Right forelimb (tissue), 1 donor: ENCODE measurements around the gene GAS7.
"Not testable (repeated sequence)": the region's sequence is repeated elsewhere in the genome, so short reads cannot be mapped to it uniquely, and the experiment has no call there.

Experiments used
- DNase-seq: peaks from one replicate; pipeline ENCODE4 v3.0.0-alpha.2; 2018

GAS7 gene

DNA sequence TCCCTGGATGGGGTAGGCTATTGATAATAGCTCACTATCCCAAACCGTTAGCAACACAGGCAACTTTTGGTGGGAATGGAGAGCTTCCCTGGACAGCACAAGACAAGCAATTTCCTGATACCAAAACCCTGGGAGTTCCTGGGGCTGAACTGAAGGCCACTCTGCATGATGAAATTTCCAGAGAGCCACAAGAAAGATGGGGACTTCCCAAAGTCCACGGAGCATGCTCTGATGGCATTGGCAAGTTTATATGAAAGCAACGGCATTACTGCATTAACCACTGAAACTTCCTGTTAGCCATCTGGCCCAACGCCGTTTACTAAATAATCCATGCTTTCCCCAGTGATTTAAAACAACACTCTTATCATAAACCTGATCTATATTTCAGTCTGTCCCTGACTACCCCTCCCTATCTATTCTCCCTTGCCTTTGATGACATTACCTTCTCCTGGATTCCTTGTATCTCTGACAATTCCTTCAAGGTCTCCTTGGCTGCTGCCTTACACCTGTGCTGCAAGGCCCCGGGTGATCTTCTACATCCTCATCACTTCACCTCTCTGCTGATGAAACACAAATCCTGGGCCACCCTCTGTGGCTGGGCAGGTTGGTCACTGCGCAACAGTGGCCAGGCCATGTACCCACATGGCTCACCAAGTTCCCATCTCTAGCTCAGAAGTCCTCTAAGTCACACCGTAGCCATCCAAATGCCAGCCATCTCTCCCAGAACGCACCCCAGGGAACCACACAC, 184.9 kb downstream of the GAS7 start:
- DNase-seq = no peak

- DNase-seq = no peak
These were observed 187.7 kb downstream of the GAS7 start for GRCh38 chr17:10010752-10011151.

- DNase-seq = no peak
These were observed 194.7 kb downstream of the GAS7 start for GRCh38 chr17:10003705-10004104.

DNA sequence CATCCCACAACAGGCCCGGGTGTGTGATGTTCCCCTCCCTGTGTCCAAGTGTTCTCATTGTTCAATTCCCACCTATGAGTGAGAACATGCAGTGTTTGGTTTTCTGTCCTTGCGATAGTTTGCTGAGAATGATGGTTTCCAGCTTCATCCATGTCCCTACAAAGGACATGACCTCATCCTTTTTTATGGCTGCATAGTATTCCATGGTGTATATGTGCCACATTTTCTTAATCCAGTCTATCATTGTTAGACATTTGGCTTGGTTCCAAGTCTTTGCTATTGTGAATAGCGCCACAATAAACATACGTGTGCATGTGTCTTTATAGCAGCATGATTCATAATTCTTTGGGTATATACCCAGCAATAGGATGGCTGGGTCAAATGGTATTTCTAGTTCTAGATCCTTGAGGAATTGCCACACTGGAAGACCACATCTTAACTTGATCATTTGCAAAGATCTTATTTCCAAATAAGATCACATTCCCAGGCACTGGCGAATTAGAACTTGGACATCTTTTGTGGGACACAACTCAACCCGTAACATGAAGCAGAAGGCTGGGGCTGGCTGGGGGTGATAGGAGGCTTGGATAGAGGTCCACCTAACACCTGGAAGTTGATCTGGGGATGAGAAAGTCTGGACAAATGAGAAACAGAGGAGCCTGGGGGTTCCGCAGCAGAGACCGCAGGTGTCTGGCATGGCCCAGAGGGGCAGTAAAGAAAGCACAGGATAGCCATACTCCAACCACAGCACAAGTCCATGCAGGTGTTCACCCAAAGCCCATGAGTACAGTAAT, 195.6 kb downstream of the GAS7 start:
- not testable (repeated sequence) for DNase-seq

DNA sequence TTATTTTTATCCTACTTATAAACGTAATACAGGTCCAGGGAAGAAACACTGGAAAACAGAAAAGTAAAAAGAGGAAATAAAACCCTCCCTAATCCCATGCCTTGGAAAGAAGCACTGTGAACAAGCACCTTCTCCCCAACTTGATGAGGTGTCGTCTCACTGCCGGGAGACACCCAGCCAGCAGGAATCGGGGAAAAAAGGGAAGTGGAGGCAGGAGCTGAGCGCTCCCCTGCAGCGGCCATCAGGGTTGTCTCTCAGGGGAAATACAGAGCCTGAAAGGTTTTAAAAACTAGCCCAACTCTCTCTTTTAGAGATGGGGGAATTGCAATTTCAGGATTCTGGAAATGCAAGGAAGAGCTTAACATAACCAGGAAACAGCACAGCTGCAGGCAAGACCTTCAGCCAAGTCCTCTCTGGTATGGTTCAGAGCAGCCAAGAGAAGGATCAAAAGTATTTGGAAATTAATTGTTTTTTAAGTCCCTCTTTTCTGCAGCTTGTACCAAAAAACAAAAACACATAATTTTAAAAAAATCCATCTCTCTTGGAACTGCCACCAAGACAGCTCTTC, 197.0 kb downstream of the GAS7 start:
- DNase-seq = no peak

DNA sequence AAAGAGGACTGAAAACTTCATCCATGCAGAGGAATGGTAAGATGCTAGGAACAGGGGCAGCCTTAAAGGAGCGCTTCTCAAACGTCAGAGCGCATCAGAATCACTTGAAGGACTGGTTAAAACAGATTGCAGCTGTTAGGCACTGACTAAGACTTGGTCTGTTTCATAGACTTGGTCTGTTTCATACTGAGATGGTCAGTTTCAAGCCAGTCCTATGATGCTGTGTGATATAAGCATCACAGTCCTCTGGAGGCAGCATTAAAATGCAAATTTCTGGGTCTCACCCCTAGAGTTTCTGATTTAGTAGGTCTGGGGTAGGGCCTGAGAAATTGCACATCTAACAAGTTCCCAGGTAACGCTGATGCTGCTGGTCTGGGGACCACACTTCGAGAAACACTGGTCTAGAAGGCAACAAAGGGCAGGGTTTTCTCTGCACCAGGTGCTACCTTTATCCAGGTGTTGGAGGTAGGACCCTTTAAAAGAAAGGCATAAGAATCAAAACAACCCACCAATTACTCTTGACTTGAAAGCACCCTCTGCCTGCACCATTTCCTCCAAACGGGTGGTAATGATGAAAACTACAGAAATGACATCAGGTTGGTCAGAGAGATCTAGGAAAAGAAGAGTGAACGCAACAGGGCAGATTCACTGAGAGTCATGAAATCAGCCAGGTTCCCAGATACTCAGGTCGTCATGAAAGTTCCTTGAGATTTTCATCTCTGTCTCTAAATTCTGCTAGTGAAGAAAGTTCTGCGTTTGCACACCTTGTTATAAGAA, 198.3 kb downstream of the GAS7 start:
- no peak for DNase-seq

GRCh38 chr17:9998060-9998459, 200.3 kb downstream of the GAS7 start:
- DNase-seq = no peak

DNA sequence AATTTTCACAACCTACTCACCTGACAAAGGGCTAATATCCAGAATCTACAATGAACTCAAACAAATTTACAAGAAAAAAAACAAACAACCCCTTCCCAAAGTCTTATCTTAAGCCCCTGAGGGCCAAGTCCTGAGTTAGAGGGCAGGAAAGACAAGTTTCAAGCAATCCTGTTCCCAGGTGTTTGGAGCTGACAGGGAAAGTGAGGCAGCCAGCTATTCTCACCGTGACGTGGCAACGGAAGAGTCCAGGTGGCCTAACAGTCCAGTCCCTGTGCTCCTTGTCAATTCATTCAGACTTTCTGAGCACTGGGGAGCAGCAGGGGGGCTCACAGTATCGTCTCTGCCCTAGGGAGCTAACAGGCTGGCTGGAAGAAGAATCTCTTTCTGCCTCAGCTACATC, 203.6 kb downstream of the GAS7 start:
- no peak for DNase-seq

DNA sequence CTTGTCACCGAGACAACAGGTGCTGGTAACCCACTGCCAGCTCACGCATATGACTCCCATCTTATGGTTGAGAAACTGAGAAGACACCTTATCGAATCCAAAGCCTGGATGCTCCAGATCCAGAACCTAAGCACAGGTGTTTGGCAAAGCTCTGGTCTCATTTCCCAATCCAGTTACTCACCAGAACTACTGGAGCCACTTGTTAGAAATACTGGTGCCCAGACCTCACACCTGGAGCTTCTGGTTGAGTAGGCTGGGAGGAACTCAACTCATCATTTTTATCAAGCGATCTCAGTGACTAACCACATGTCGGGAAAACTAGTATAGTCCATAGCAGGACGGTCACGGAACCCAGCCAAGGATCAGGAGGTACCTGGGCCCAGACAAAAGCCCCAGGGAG, 206.6 kb downstream of the GAS7 start:
- DNase-seq = no peak

DNA sequence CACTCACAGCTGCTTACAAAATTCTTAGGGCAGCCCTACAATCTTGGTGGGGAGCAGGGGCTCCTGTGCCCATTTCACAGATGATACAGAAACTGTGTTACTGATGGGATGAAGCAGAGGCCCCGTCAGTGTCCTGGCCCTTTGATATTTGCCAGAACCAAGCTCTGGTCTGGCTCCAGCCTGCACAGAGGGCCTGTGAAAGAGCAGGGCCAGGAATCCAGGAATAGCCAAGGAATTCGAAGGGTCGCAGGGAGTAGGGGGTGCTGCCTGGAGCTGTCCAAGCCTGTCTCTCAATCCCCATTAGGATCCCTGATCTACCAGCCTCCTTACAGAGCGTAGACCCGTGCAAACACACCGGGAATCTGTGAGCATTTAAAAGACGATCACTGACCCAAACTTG, 207.1 kb downstream of the GAS7 start:
- DNase-seq = no peak

- peak; percentile 57 for DNase-seq
These were observed 210.4 kb downstream of the GAS7 start for GRCh38 chr17:9987779-9988585.

DNA sequence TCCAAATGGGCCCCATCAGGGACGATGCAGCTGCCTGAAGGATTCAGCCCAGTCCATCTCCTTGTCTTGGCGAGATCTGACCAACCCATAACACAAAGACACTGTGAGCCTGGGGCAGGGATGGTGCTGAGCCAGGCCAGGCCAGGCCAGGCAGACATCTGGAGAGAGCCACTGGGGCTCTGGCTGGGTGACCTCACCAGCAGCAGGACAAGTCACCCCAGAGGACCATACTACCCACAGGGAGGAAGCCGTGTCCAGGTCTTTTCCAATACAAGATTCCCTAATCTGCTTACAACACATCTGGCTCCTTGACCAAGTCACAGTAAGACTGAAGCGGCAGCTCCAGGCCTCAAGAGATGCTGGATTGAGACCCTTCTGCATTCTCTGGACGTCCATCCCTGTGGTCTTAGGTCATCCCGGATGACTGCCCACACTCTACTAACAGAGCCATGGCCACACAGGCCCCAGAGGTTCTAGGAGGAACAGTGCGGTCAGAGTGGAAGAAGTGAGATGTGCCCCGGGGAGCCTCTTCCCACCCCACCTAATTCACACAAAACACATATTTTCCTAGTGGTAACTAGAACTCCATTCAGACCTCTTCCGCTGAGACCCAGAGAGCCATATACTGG, 211.5 kb downstream of the GAS7 start:
- DNase-seq = no peak

DNA sequence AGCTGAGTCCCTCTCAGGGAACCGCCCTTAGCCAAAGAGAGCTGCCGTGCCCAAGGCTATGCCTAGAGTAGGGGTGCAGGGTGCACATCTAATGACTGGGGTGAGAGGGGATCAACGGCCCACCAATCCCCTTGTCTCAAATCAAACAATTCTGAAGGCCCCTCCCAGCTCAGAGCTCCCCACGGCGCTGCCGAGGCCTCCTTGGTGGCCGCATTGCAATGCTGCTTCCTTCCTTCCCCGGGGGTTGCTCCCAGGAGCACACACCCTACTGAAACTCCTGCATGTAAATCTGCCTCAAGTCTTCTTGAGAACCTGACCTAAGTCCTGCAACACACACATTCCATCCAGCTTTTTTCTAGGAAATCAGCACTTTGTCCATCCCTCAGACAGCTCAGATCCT, 212.8 kb downstream of the GAS7 start:
- DNase-seq = no peak

- DNase-seq = no peak
These were observed 213.6 kb downstream of the GAS7 start for GRCh38 chr17:9984768-9985167.

DNA sequence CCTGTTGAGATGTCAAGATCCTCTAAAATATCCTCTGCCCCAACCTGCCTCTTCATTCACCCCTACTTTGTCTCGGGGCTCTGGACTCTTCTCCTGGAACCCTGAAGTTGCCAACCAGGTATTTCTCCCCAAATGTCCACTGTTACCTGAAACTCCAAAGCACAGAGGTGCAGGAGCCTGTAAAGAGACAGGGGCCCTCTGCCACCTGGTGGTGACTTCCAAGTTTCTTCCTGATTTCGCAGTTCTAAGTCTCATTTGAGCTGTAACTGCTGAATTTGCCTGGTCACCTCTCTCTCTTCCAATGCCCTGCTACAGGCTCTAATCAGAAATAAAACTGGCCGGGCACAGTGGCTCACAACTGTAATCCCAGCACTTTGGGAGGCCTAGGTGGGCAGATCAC, 216.2 kb downstream of the GAS7 start:
- DNase-seq = no peak

GRCh38 chr17:9981344-9981915, 217.0 kb downstream of the GAS7 start:
- no peak for DNase-seq

DNA sequence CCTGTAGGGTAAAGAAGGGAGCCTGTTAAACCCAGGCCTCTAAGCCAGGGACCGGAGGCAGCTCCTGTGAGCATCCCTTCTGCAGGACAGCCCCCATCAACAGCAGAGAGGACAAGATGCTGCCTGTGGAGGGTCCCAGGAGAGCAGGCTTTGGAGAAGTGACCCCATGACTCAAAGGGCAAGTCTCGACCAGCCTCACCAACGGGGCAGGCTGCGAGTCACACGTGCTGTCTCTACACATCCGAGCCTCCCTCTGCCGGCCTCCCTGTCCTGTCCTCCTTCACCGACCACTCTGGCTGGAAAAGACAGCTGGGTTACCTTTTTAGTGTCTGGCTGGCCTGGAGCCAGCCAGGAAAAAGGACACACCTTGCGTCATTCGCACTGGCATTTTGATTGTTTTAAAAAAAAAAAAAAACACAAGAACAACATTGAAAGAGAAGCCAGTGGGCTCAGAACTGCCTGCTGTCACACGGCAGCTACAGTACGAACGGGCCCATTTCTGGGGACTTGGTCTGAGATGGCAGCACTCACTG, 218.9 kb downstream of the GAS7 start:
- DNase-seq = no peak

GRCh38 chr17:9977180-9977575, 221.2 kb downstream of the GAS7 start:
- no peak for DNase-seq

GRCh38 chr17:9976283-9977179, 221.9 kb downstream of the GAS7 start:
- no peak for DNase-seq
